UCSD-AML1 (cell line): ENCODE results near the gene ZNF79.

ENCODE experiments used
- DNase-seq: peaks from one replicate; lab custom pipeline; 2025; ENCODE audit not compliant: unreplicated experiment; lab: John Stamatoyannopoulos, UW

The ZNF79 gene

DNA sequence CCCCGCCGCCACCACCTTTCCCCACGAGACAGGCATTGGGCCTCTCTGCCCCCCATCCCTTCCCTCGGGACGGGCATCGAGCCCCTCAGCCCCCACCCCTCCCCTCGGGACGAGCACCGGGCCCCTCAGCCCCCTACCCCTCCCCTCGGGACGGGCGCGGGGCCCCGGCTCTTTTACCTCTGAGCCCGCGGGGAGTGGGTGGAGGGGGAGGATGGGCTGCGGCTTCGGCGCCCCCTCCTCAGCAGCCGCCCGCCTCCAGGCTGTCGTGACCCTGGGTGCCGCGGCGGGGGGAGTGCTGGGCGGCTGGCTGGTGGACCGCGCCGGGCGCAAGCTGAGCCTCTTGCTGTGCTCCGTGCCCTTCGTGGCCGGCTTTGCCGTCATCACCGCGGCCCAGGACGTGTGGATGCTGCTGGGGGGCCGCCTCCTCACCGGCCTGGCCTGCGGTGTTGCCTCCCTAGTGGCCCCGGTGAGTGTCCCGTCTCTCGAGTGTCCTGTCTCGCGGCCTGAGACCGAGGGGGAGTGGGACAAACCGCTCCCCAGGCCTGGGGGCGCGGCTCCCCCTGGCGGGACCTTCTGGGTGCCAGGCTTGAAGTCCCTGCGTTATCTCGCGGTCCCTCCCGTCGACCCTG, 26.4 kb upstream of the ZNF79 start:
- DNase-seq = peak; percentile 61

GRCh38 chr9:127398275-127398647, 25.9 kb upstream of the ZNF79 start:
- DNase-seq = no peak

DNA sequence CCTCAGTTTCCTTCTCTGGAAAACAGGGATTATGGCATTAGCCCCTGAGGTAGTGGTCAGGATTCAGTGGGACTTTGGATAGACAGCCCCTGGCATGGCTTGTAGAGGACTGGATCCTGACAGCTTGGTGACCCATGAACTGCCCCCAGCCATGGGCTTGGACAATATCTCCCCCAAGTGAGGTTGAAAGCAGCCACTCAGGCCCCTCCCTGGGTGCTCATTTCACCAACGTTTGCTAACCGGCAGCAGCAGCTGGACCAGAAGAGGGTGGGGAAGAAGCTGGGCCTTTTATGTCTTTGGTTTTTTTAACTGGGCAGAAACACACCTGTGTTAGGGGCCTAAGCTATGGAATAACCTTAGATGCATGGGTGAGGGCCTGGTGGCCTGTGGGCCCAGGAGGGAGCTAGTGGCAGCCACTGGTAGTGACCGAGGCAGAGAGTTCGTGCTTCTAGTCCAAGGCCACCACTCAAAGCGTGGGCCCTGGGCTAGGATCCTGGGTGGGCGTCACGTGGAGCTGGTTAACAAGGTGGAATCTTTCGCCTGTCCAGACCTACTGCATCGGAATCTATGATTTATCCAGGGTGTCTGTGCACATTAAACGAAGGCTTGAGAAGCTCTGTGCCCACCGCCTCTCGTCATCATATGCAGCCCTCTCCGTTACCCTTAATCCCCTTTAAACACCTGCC, 25.3 kb upstream of the ZNF79 start:
- no peak for DNase-seq

DNA sequence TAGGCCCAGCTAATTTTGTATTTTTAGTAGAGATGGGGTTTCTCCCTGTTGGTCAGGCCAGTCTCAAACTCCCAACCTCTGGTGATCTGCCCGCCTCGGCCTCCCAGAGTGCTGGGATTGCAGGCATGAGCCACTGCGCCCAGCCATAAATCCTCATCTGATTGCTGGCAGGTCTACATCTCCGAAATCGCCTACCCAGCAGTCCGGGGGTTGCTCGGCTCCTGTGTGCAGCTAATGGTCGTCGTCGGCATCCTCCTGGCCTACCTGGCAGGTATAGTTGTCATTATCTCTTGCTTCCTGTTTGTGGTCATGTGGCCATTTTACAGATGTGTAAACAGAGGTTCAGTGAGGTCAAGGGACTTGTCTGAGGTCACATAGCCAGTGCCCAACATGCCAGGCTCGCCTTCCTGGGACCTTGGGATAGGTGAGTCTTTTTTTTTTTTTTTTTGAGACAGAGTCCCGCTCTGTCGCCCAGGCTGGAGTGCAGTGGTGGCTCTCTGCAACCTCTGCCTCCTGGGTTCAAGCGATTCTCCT, 24.4 kb upstream of the ZNF79 start:
- DNase-seq = no peak

- DNase-seq = no peak
Observed at GRCh38 chr9:127402401-127403090, 21.6 kb upstream of the ZNF79 start.

- DNase-seq = no peak
Observed at GRCh38 chr9:127403507-127404192, 20.5 kb upstream of the ZNF79 start.

DNA sequence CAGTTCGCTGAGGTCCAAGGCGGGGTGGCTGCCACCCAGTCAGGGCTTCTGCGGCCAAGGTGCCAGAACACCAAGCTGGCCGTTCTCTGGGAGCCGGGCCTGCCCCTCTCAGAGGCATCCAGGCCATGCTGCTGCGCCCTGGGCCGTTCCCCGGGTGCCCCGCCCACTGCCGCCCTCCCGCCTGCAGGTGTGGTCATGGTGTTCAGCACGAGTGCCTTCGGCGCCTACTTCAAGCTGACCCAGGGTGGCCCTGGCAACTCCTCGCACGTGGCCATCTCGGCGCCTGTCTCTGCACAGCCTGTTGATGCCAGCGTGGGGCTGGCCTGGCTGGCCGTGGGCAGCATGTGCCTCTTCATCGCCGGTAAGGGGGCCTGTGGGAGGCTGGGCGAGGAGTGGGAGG, 19.6 kb upstream of the ZNF79 start:
- DNase-seq = no peak

- DNase-seq = no peak
Observed at GRCh38 chr9:127405344-127406125, 18.6 kb upstream of the ZNF79 start.

DNA sequence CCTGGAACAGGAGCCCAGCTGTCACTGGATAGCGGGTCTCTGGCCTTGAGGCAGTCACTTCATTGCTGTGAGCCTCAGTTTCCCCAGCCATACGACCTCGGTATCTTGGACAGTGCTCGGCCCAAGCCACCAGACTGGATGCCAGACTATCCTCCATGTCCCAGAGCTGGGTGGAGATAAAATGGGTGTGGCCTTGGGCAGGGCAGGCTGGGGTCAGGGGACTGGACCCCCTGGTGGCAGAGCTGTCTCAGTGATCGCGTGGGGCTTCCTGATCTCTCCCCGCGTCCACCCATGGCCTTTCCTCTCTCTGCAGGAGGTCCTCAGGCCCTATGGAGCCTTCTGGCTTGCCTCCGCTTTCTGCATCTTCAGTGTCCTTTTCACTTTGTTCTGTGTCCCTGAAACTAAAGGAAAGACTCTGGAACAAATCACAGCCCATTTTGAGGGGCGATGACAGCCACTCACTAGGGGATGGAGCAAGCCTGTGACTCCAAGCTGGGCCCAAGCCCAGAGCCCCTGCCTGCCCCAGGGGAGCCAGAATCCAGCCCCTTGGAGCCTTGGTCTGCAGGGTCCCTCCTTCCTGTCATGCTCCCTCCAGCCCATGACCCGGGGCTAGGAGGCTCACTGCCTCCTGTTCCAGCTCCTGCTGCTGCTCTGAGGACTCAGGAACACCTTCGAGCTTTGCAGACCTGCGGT, 17.2 kb upstream of the ZNF79 start:
- no peak for DNase-seq

DNA sequence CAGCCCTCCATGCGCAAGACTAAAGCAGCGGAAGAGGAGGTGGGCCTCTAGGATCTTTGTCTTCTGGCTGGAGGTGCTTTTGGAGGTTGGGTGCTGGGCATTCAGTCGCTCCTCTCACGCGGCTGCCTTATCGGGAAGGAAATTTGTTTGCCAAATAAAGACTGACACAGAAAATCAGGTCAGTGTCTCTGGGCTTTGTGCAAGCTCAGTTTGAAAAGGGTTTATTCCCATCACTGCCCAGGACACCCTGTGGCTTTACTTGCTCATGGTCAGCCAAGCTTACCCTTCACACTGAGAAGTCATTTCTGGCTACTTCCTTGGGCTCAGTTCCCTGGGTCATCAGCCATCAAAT, 16.7 kb upstream of the ZNF79 start:
- no peak for DNase-seq

- no peak for DNase-seq
Observed at GRCh38 chr9:127411122-127411521, 13.1 kb upstream of the ZNF79 start.

DNA sequence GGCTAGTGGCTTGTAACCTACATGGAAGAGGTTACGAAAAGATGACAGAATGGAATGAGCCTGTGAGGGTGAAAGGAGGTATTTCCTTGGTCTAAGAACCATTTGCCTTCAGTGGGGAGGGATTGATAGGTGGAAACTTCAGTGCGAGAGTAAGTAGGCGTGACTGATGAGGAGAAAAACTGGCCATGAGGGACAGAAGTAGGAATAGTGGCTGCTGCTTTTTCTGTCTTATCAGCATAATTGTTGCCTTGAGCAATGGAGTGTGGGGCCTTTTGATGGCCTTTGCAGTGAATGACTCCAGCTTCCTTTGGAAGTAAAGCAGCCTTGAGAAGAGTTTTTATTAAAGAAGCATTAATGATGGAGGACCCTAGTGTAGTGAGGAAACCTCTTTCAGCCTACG, 9.0 kb upstream of the ZNF79 start:
- no peak for DNase-seq

DNA sequence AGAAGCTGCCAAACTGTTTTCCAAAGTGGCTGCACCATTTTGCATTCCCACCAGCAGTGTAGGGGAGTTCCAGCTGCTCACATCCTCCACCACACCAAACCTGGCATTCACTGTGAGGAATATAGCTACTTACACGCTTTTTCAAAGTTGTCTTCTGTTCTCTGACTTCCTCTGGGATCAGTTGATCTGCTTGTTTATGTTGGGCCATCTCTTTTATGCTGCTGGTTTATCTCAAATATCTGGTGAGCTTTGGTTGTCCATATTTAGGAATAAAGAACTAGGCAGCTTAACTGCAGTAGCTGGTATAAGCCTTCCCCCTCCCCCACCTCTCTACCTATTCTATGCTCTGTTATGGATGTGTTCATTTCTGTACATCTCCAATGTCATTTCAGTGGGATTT, 8.5 kb upstream of the ZNF79 start:
- DNase-seq = no peak

DNA sequence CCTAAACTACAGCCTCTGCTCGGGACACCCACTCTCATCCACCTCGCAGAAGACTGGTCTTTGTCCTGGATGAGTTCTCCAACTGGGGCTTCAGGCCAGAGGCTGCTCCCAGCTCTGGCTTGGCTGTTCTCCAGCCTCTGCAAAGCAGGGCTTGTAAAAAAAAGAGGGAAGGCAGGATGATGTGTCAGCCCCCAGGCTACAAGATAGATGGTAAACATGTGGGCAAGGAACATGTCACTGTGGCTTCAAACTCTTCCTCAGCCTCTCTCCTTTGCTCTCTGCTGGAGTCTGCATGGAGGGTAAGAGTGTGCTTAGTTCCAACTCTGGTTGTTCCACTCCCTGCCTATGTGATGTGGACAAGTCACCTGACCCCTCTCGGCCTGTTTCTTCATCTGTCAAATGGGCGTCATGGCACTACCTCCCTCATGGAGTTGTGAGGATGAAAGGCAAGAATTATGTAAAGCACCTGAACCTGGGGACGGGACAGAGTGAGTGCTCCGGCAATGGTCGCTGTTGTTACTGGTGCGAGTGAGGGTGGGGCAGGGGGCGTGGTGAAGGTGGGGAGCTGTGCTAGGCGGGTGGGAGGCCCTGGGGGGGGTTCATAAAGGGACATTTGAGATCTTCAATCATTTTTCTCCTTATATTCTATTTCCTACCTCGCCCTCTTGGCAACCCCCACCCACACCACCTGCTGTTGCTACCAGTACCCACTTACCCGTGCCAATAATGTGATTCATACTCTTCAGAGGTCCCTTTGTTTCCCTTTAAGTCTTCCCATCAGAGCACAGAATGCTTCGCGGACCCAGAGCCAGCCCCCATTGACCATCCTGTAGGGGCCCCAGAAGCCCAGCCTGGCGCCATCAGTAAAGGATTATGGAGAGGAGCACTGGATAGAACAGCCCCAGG, 6.8 kb upstream of the ZNF79 start:
- no peak for DNase-seq

- DNase-seq = peak; percentile 61
Observed at GRCh38 chr9:127418037-127418471, 6.1 kb upstream of the ZNF79 start.

DNA sequence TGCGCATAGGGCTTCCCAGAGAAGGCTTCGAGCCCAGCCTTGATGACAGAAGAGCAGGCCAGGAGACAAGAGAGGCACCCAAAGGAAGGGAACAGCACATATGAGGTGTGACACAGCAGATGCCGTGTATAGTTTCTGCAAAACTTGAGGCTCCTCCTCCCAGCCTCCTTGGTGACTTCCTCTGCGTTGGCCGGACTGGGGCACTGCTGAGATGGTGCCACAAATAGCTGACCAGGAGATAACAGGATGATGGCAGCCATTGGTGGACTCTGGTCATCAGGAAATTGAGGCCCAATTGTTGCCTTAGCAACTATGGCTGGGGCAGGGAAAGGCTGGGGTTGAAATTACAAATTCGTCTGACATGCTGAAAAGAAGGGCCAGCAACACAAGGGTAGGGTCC, 4.8 kb upstream of the ZNF79 start:
- peak; percentile 28 for DNase-seq

- DNase-seq = no peak
Observed at GRCh38 chr9:127421057-127421456, 3.1 kb upstream of the ZNF79 start.

DNA sequence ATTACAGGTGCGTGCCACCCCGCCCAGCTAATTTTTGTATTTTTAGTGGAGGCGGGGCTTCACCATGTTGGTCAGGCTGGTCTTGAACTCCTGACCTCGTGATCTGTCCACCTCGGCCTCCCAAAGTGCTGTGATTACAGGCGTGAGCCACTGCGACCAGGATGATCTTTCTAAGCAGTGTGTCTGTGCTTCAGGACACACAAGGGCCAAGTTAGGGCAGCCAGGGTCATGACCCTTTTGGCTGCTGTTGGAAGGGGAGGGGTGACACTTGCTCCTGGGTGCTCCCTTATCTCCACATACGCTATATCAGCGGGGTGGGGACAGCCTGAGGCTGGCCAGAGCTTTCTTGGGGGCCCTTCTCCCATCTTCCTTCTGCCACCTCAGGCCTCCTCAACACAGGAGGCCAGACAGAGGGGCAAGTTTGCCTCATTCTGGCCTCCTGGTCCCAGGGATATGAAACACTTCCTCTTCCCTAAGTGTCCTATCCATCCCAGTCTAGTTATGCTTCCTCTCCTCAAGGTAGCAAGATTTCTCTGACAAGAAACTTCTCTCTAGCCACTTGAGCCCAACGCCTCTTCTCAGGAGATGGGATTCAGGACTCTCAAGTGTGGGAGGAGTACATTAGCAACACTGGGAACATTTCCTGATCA, 1.9 kb upstream of the ZNF79 start:
- DNase-seq = no peak

- DNase-seq = no peak
Observed at GRCh38 chr9:127422787-127423186, 1.4 kb upstream of the ZNF79 start.
